ENCODE data around the gene MICAL3. TPM values are rescaled to one million over a fixed set of nuclear protein-coding genes. Genes with fewer than 3 reads are reported as not detected.

The MICAL3 gene
- total and polyA plus RNA-seq, 4 donors = 4.4 to 30.7 (median 15.4) TPM

DNA sequence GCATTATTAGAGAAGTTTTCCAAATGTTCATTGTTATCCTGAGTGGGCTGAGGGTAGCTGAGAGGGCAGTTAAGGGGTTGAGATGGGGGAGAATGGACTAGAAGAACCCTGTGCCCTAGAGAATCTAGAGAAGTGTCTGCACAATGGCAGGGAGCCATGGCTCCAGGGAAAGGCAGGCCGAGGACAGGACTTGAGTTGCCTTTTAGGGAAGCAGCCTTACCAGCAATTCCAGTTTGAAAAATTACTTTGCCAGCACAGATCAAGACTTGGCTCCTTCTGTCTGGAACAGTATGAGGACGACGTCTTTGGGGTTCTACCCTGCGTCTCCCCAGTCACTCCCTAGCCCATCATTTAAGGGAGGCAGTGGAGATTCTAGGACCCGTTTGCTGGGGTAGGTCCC, 25.7 kb upstream of the MICAL3 start:
- Histone ChIP-seq H3K4me1 (ENCODE audit: control insufficient read depth in 5 of 5, insufficient read depth in 5 of 5, low read length in 5 of 5) (peaks cover 0 to 9% (median 0%) of the 10 kb centered on the region in 5 donors), H3K4me3 (no peak overlapping the region), H3K9ac (ENCODE audit: insufficient read depth in 1 of 2, low read length in 2 of 2) (no peak overlapping the region), H3K36me3 (ENCODE audit: control insufficient read depth in 4 of 4, insufficient read depth in 4 of 4, low read length in 4 of 4) (no peaks in the 10 kb centered on the region), H3K27me3 (ENCODE audit: control insufficient read depth in 3 of 3, insufficient read depth in 3 of 3, low read length in 2 of 3) (no peaks in the 10 kb centered on the region), H3K9me3 (ENCODE audit: control insufficient read depth in 4 of 4, insufficient read depth in 3 of 4, low read length in 3 of 4) (peaks cover 0 to 6% (median 0%) of the 10 kb centered on the region in 4 donors), H3K27ac (ENCODE audit: low read depth in 1 of 2, low read length in 1 of 2) (no peak overlapping the region)
- DNase-seq (no peak), ATAC-seq (ENCODE audit: insufficient read depth, low FRiP score) (no peak)
- WGBS, 2 donors = 74 to 79% methylated on average over 5 of the region's 5 CpGs
- TF ChIP-seq, protein P1, sequence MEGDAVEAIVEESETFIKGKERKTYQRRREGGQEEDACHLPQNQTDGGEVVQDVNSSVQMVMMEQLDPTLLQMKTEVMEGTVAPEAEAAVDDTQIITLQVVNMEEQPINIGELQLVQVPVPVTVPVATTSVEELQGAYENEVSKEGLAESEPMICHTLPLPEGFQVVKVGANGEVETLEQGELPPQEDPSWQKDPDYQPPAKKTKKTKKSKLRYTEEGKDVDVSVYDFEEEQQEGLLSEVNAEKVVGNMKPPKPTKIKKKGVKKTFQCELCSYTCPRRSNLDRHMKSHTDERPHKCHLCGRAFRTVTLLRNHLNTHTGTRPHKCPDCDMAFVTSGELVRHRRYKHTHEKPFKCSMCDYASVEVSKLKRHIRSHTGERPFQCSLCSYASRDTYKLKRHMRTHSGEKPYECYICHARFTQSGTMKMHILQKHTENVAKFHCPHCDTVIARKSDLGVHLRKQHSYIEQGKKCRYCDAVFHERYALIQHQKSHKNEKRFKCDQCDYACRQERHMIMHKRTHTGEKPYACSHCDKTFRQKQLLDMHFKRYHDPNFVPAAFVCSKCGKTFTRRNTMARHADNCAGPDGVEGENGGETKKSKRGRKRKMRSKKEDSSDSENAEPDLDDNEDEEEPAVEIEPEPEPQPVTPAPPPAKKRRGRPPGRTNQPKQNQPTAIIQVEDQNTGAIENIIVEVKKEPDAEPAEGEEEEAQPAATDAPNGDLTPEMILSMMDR (IDR thresholded peaks at IDR 0.05; ENCODE audit: control extremely low read depth, extremely low read depth) = no peak

DNA sequence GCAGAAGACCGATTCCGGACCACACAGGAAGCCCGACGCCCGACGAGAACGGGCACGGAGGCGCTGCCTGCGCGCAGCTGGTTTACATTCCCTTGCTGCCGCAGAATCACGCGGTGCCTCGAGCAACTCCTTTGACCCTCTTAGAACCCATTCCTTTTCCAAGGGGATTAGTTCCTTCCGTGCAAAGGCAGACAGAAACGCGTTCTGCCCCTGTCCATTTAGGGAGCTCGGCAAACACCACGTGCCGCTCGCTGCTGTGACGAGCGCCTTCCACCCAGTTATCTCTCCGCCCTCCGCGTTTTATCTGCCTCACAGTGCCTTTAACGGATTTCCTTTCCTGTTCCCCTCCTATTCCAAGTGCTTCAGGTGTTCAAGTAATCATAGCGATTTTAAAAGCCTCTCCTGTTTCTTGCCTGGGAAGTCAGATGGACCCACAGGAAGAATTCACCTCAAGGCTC, 24.1 kb upstream of the MICAL3 start:
- H3K4me1 ChIP-seq (ENCODE audit: control insufficient read depth in 5 of 5, insufficient read depth in 5 of 5, low read length in 5 of 5) = peaks cover 0 to 24% (median 4%) of the 10 kb centered on the region in 5 donors
- no peak overlapping the region for H3K9ac ChIP-seq (ENCODE audit: insufficient read depth in 1 of 2, low read length in 2 of 2)
- no peaks in the 10 kb centered on the region for H3K36me3 ChIP-seq (ENCODE audit: control insufficient read depth in 4 of 4, insufficient read depth in 4 of 4, low read length in 4 of 4)
- H3K4me3 ChIP-seq = no peak overlapping the region
- no peaks in the 10 kb centered on the region for H3K27me3 ChIP-seq (ENCODE audit: control insufficient read depth in 3 of 3, insufficient read depth in 3 of 3, low read length in 2 of 3)
- peak overlapping the region in 1 of 2 donors; percentile 45 for H3K27ac ChIP-seq (ENCODE audit: low read depth in 1 of 2, low read length in 1 of 2)
- ATAC-seq (ENCODE audit: insufficient read depth, low FRiP score) (no peak), DNase-seq (peak; percentile 79 to 89 (median 79))
- WGBS, 2 donors = 44 to 47% methylated on average over 29 of the region's 29 CpGs
- TF ChIP-seq, protein P1 (IDR thresholded peaks at IDR 0.05; ENCODE audit: control extremely low read depth, extremely low read depth) = no peak
- H3K9me3 ChIP-seq (ENCODE audit: control insufficient read depth in 4 of 4, insufficient read depth in 3 of 4, low read length in 3 of 4) = peaks cover 0 to 8% (median 0%) of the 10 kb centered on the region in 4 donors

DNA sequence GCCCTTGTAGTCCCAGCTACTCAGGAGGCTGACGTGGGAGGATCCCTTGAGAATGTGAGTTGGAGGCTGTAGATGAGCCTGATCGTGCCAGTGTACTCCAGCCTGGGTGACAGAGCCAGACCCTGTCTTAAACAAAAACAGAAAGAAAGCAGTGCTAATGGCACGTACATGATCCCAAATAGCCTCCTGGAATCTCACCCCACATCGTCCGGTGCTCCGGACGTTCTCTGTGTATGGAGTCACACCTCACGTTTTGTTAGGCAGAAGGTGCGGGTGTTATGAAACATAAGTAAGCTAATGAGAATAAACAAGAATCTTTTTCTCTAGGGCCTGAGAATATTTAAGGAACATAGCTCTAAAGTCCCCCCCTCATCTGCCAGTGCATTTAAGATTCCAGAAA, 23.7 kb upstream of the MICAL3 start:
- Histone ChIP-seq H3K27ac (ENCODE audit: low read depth in 1 of 2, low read length in 1 of 2) (peak overlapping the region in 1 of 2 donors; percentile 45), H3K9me3 (ENCODE audit: control insufficient read depth in 4 of 4, insufficient read depth in 3 of 4, low read length in 3 of 4) (peaks cover 0 to 8% (median 0%) of the 10 kb centered on the region in 4 donors), H3K9ac (ENCODE audit: insufficient read depth in 1 of 2, low read length in 2 of 2) (no peak overlapping the region), H3K27me3 (ENCODE audit: control insufficient read depth in 3 of 3, insufficient read depth in 3 of 3, low read length in 2 of 3) (no peaks in the 10 kb centered on the region), H3K36me3 (ENCODE audit: control insufficient read depth in 4 of 4, insufficient read depth in 4 of 4, low read length in 4 of 4) (no peaks in the 10 kb centered on the region), H3K4me3 (no peak overlapping the region), H3K4me1 (ENCODE audit: control insufficient read depth in 5 of 5, insufficient read depth in 5 of 5, low read length in 5 of 5) (peaks cover 0 to 24% (median 4%) of the 10 kb centered on the region in 5 donors)
- no peak for DNase-seq
- ATAC-seq (ENCODE audit: insufficient read depth, low FRiP score) = no peak
- WGBS, 2 donors = 79 to 82% methylated on average over 9 of the region's 9 CpGs
- TF ChIP-seq, protein P1 (IDR thresholded peaks at IDR 0.05; ENCODE audit: control extremely low read depth, extremely low read depth) = no peak

DNA sequence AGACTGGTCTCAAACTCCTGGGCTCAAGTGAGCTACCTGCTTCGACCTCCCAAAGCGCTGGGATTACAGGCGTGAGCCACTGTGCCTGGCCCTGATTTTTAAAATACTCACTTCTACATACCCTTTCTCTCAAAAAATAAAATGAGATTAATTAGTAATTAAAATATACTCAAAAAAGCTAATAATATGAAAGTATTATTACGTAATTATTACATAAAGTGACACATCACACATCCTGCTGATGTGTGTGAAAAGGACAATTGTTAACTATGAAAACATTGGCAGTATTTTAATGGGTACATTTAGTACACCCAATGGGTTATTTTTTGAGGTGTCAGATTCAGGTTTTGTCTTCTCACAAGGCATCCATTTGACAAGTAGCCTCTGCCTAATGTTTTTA, 21.4 kb upstream of the MICAL3 start:
- DNase-seq = no peak
- H3K4me1 ChIP-seq (ENCODE audit: control insufficient read depth in 5 of 5, insufficient read depth in 5 of 5, low read length in 5 of 5) = peaks cover 0 to 24% (median 4%) of the 10 kb centered on the region in 5 donors
- ATAC-seq (ENCODE audit: insufficient read depth, low FRiP score) = no peak
- H3K4me3 ChIP-seq = no peak overlapping the region
- H3K27me3 ChIP-seq (ENCODE audit: control insufficient read depth in 3 of 3, insufficient read depth in 3 of 3, low read length in 2 of 3) = no peaks in the 10 kb centered on the region
- 95 to 96% methylated on average over 4 of the region's 4 CpGs for WGBS, 2 donors
- no peaks in the 10 kb centered on the region for H3K36me3 ChIP-seq (ENCODE audit: control insufficient read depth in 4 of 4, insufficient read depth in 4 of 4, low read length in 4 of 4)
- TF ChIP-seq, protein P1 (IDR thresholded peaks at IDR 0.05; ENCODE audit: control extremely low read depth, extremely low read depth) = no peak
- no peak overlapping the region for H3K9ac ChIP-seq (ENCODE audit: insufficient read depth in 1 of 2, low read length in 2 of 2)
- H3K9me3 ChIP-seq (ENCODE audit: control insufficient read depth in 4 of 4, insufficient read depth in 3 of 4, low read length in 3 of 4) = peaks cover 0 to 8% (median 0%) of the 10 kb centered on the region in 4 donors
- H3K27ac ChIP-seq (ENCODE audit: low read depth in 1 of 2, low read length in 1 of 2) = no peak overlapping the region
